PC-9 (cell line): ENCODE data around the gene MTOR. TPM values are rescaled to one million over a fixed set of nuclear protein-coding genes. Genes with fewer than 3 reads are reported as not detected.
"Not testable (repeated sequence)": the region's sequence is repeated elsewhere in the genome, so short reads cannot be mapped to it uniquely, and the experiment has no call there.

ENCODE experiments used
- BruUV-seq: library from RNA; stranded (reverse); fragments of 400-500 nt; replicated peaks from 2 replicates; lab custom pipeline; 2021; lab: Mats Ljungman, UMichigan
- CTCF ChIA-PET: fragments of 300-600 bp; sonication (Branson Sonifier 250); formaldehyde crosslinking; loops from one replicate; lab custom pipeline; 2022; ENCODE audit warnings: antibody characterized with exemption; lab: Charles Lee
- POLR2A ChIA-PET: fragments of 300-600 bp; sonication (Branson Sonifier 250); formaldehyde crosslinking; loops from one replicate; lab custom pipeline; 2022; ENCODE audit warnings: antibody characterized with exemption; ENCODE audit not compliant: unreplicated experiment; lab: Charles Lee
- DNase-seq, 2 experiments: peaks; one replicate each; pipeline versions ENCODE4 v3.0.0 to v3.0.0-alpha.2; 2015 to 2022; ENCODE audit warnings: mixed read lengths in 1 of 2
- H2AFZ ChIP-seq: fragments of 200-600 bp; sonication (generic); 2 replicates; pipeline ENCODE4 v1.8.1; 2017; ENCODE audit warnings: antibody characterized with exemption
- H3F3A ChIP-seq: fragments of 200-600 bp; sonication (generic); 2 replicates; pipeline ENCODE4 v1.8.1; 2017; ENCODE audit warnings: antibody characterized with exemption, mild to moderate bottlenecking, low read depth; ENCODE audit not compliant: insufficient read depth
- H3K27ac ChIP-seq: fragments of 200-600 bp; sonication (generic); 2 replicates; pipeline ENCODE4 v1.6.1; 2016; ENCODE audit warnings: mixed run types
- H3K27me3 ChIP-seq: fragments of 200-600 bp; sonication (generic); 2 replicates; pipeline ENCODE4 v1.6.1; 2016; ENCODE audit warnings: low read depth, mixed run types; ENCODE audit not compliant: insufficient read depth
- H3K36me3 ChIP-seq: fragments of 200-600 bp; sonication (generic); 2 replicates; pipeline ENCODE4 v1.6.1; 2016; ENCODE audit warnings: low read depth, mixed run types
- H3K4me1 ChIP-seq: fragments of 200-600 bp; sonication (generic); replicated peaks from 2 replicates; pipeline ENCODE4 v1.6.1; 2016; ENCODE audit warnings: mixed run types; ENCODE audit not compliant: insufficient read depth
- H3K4me2 ChIP-seq: fragments of 200-600 bp; sonication (generic); 2 replicates; pipeline ENCODE4 v1.6.1; 2017; ENCODE audit warnings: mixed run types
- H3K4me3 ChIP-seq: fragments of 200-600 bp; sonication (generic); 2 replicates; pipeline ENCODE4 v1.6.1; 2016; ENCODE audit warnings: mixed run types
- H3K79me2 ChIP-seq: fragments of 200-600 bp; sonication (generic); 2 replicates; pipeline ENCODE4 v1.6.1; 2017; ENCODE audit warnings: low read depth, mixed run types
- H3K9me2 ChIP-seq: fragments of 200-600 bp; sonication (generic); 2 replicates; pipeline ENCODE4 v1.8.1; 2017; ENCODE audit warnings: mild to moderate bottlenecking; ENCODE audit not compliant: insufficient read depth
- H3K9me3 ChIP-seq: fragments of 200-600 bp; sonication (generic); 2 replicates; pipeline ENCODE4 v1.8.1; 2016; ENCODE audit warnings: low read depth; ENCODE audit not compliant: insufficient read depth
- H4K20me1 ChIP-seq: fragments of 200-600 bp; sonication (generic); 2 replicates; pipeline ENCODE4 v1.8.1; 2017; ENCODE audit not compliant: insufficient read depth
- CTCF ChIP-seq: fragments of 200-600 bp; sonication (generic); conservative IDR thresholded peaks from 2 replicates; pipeline ENCODE4 v1.6.1; 2017; ENCODE audit warnings: mixed run types, antibody characterized with exemption, mild to moderate bottlenecking, moderate library complexity
- EZH2 ChIP-seq: fragments of 200-600 bp; sonication (generic); IDR thresholded peaks from 2 replicates; pipeline ENCODE4 v1.8.0; 2017; ENCODE audit warnings: antibody characterized with exemption, low read depth
- intact Hi-C: fragments of 100-400 bp; cut with micrococcal nuclease; formaldehyde crosslinking; loops from one replicate; pipeline ENCODE4 v1.10.0; 2022; ENCODE audit not compliant: unreplicated experiment
- total RNA-seq: library from RNA; stranded (reverse); gene quantifications from 2 replicates; pipeline ENCODE4 v1.2.3, GENCODE V29; 2021

MTOR gene
- total RNA-seq, 1 experiment from 2014 or later: 37.4 TPM

DNA sequence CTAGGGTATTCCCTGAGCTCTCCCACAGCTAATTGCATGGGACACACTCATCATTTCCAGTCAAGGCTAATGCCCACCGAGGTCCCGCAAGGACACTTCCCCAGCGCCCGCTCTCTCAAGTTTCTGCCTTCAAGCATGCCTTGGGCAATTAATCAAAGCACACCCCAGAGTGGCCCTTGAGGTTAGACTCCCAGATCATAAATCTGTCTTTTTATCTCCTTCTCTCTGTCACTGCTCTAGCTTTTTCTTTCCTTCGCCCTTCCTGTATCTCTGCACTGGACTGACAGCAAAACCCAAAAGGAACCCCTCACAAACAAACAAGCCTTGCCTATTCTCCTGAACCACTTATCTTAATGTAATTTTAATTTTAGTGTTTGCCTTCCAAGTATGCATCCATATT, 154.8 kb downstream of the MTOR start:
- no peak overlapping the region for H2AFZ ChIP-seq
- H3K79me2 ChIP-seq: no peaks in the 10 kb centered on the region
- no peaks in the 10 kb centered on the region for H3K27me3 ChIP-seq
- no peaks in the 10 kb centered on the region for H3F3A ChIP-seq
- no peak for DNase-seq
- H3K4me2 ChIP-seq: no peak overlapping the region
- H3K9me3 ChIP-seq: no peaks in the 10 kb centered on the region
- no TSS peak for BruUV-seq
- ChIA-PET CTCF (no interaction called here), POLR2A (interaction anchor here (0.5 kb wide), 1 partner anchor 9 kb away, joined by 4 read pairs; no protein-coding TSS in a partner anchor)
- no peak overlapping the region for H3K27ac ChIP-seq
- no peaks in the 10 kb centered on the region for H4K20me1 ChIP-seq
- no peak overlapping the region for H3K4me3 ChIP-seq
- intact Hi-C loops: no loop called here
- no peaks in the 10 kb centered on the region for H3K36me3 ChIP-seq
- TF ChIP-seq EZH2 (no peak), CTCF (no peak)
- no peaks in the 10 kb centered on the region for H3K9me2 ChIP-seq
- no peaks in the 10 kb centered on the region for H3K4me1 ChIP-seq

- Histone ChIP-seq H3K4me2 (no peak overlapping the region), H3K27ac (no peak overlapping the region), H3K9me2 (no peaks in the 10 kb centered on the region), H3K27me3 (no peaks in the 10 kb centered on the region), H4K20me1 (no peaks in the 10 kb centered on the region), H2AFZ (no peak overlapping the region), H3K9me3 (no peaks in the 10 kb centered on the region), H3K79me2 (no peaks in the 10 kb centered on the region), H3K4me3 (no peak overlapping the region), H3F3A (no peaks in the 10 kb centered on the region), H3K4me1 (no peaks in the 10 kb centered on the region), H3K36me3 (no peaks in the 10 kb centered on the region)
- TF ChIP-seq EZH2 (no peak), CTCF (no peak)
- CTCF ChIA-PET: no interaction called here
- DNase-seq: no peak
- POLR2A ChIA-PET: no interaction called here
- intact Hi-C loops: no loop called here
- no TSS peak for BruUV-seq
Observed at GRCh38 chr1:11105586-11105985, 156.8 kb downstream of the MTOR start.

DNA sequence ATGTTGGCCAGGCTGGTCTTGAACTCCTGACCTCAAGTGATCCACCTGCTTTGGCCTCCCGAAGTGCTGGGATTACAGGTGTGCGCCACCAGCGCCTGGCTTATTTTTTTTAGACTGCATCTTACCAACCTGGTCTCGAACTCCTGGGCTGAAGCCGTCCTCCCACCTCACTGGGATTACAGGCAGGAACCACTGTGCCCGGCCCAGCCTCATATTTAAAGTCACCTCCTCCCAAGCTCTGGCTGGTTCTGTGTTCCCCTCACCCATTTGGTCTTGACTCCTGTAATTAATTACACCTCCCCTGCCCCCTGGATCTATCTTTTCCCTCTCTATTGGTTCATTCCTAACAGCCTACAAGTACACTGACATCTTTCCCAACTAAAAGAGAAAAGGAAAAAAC, 161.0 kb downstream of the MTOR start:
- intact Hi-C loops: no loop called here
- no peak for TF ChIP-seq EZH2
- no peak for TF ChIP-seq CTCF
- H3F3A ChIP-seq: no peaks in the 10 kb centered on the region
- no peak overlapping the region for H2AFZ ChIP-seq
- no peaks in the 10 kb centered on the region for H3K36me3 ChIP-seq
- no peak overlapping the region for H3K4me2 ChIP-seq
- H3K4me1 ChIP-seq: peaks cover 5% of the 10 kb centered on the region; the same call in 1 of the 2 replicates
- no peaks in the 10 kb centered on the region for H3K9me3 ChIP-seq
- ChIA-PET CTCF (no interaction called here), POLR2A (no interaction called here)
- H3K79me2 ChIP-seq: peaks cover 19% of the 10 kb centered on the region
- no peaks in the 10 kb centered on the region for H3K27me3 ChIP-seq
- no TSS peak for BruUV-seq
- no peaks in the 10 kb centered on the region for H3K9me2 ChIP-seq
- no peak overlapping the region for H3K4me3 ChIP-seq
- DNase-seq: no peak
- no peaks in the 10 kb centered on the region for H4K20me1 ChIP-seq
- no peak overlapping the region for H3K27ac ChIP-seq

DNA sequence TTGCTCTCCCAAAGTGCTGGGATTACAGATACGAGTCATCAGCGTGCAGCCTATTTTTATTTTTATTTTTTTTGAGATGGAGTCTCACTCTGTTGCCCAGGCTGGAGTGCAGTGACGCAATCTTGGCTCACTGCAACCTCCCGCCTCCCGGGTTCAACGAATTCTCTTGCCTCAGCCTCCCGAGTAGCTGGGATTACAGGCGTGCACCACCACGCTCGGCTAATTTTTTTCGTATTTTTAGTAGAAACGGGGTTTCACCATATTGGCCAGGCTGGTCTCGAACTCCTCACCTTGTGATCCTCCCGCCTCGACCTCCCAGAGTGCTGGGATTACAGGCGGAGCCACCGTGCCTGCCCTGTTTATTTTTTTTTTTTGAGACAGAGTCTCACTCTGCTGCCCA, 161.5 kb downstream of the MTOR start:
- H3K9me3 ChIP-seq, POLR2A ChIA-PET, BruUV-seq, H3F3A ChIP-seq, H3K27me3 ChIP-seq, H4K20me1 ChIP-seq, H3K4me3 ChIP-seq, H3K36me3 ChIP-seq, H2AFZ ChIP-seq, H3K9me2 ChIP-seq, CTCF ChIA-PET, H3K4me1 ChIP-seq, H3K27ac ChIP-seq, H3K4me2 ChIP-seq, intact Hi-C loops, DNase-seq: not testable (repeated sequence)
- H3K79me2 ChIP-seq: peaks cover 19% of the 10 kb centered on the region
